Measurements from ENCODE around the gene GNL2. TPM values are rescaled to one million over a fixed set of nuclear protein-coding genes. Genes with fewer than 3 reads are reported as not detected.
A peak's percentile ranks its signal among the peaks of the same experiment; 100 is the strongest.
"Not testable (repeated sequence)": the region's sequence is repeated elsewhere in the genome, so short reads cannot be mapped to it uniquely, and the experiment has no call there.

Gene GNL2
- polyA plus RNA-seq, 10 donors = 45.9 to 60.8 (median 52.1) TPM

DNA sequence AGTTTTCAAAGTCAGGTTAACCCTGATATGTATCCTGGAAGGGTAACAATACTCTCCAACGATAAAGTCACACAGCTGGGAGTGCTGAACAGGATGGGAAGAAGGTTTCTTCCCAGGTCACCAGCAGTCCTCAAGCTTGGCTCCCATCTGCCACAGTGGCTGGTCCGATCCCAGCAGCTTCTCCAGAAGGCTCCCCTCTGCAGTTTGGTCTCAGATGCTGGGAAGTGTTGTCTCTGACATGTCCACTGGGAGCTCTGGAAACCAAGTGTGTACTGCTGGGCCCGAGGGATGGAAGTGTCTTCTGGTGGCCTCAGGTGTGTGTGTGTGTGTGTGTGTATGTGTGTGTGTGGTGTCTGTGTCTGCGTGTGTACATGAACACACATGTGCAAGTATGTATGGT, 16.4 kb upstream of the GNL2 start:
- DNase-seq = no peak

DNA sequence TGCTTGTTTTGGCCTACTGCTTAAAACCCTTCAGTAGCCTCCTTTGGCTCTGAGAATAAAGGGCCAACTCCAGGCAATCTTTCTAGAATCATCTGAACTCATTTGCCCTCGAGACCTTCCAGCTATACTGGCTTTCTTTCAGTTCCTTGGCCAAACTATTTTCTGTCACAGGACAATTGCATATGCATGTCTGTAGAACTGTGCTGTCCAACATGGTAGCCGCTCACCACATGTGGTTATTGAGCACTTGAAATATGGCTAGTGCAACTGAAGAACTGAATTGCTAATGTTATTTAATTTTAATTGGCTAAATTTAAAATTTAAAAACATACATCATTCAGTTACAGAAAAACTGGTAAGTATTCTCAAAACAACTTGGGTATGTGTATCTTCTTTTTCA, 14.3 kb upstream of the GNL2 start:
- DNase-seq = no peak

DNA sequence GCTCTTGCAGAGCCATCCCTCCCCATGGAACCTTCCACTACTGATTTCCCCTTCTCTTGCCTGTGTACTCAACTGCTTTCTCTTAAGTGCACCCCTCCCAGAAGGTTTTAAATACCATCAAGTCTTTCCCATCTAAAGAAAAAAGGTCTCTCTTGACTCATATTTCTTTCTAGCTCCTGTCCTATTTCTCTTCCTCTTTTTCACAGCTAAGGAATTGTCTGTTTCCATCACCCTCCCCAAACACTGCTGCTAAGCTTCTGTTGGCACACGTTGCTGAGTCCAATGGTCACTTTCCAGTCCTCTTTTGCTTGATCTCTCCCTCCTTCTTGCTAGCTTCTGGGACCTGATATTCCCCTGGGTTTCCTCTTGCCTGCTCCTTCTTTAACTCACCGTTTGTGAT, 13.3 kb upstream of the GNL2 start:
- DNase-seq = no peak

DNA sequence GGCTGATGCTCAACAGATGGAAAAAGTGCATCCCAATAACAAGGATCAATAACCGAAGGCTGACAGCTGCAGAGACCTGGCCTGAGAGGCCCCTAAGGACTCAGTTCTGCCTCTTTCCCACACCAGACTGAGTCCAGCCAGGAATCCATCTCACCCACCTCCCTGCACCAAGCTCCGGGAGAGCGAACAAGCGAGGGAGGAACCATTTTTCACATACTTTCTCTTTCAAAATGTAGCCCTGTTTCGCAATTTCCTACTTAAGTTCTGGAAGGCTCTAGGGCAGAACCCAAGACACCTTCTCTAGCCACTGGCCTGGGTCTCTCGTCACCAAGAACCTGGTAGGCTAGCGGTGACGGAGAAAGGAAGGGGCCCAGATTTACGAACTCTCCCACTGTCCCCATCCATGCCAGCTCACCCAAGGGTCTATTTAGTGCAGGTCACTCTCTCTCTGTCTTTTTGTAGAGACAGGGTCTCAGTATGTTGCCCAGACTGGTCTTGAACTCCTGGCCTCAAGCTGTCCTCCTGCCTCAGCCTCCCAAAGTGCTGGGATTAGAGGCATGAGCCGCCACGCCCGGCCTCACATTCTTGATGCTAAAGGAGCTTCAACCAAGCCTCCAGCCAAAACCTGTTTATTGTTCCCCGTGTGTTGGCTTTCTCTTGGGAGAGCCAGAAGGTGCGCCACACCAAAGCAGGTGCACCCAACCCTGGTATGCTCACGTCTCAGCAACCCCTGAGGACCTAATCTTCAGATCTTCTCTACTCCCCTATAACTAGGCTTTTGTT, 10.9 kb upstream of the GNL2 start:
- no peak for DNase-seq

DNA sequence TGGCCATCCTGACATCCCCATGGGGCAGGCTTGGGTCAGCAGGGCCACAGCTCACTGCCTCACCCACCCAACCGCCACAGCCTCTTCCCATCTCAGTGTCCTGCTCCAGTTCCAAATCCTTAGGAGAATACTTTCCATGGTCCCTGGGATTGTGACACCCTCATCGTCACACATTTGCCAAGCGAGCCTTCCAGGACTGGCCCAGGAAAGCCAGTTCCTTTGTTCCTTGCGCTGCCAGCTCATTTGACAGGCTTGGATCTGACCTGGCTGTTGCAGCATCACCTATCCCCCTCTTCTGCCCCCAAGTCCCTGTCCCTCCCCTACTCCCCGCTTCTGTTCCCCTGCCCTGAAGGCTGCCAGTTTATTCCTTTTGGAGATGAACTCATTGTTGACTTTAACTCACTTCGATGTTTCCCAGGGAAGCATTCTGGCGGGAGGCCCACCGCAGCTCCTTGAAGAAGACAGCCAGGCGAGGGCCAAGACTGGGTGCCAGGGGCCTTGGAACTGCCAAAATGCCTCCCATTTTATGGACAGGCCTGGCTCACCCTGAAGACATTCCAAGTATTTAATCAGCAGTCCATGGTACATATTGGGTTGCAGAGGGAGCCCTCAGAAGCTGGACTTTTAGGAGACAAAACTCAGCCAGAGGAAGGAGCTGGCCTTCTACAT, 10.2 kb upstream of the GNL2 start:
- DNase-seq = no peak

DNA sequence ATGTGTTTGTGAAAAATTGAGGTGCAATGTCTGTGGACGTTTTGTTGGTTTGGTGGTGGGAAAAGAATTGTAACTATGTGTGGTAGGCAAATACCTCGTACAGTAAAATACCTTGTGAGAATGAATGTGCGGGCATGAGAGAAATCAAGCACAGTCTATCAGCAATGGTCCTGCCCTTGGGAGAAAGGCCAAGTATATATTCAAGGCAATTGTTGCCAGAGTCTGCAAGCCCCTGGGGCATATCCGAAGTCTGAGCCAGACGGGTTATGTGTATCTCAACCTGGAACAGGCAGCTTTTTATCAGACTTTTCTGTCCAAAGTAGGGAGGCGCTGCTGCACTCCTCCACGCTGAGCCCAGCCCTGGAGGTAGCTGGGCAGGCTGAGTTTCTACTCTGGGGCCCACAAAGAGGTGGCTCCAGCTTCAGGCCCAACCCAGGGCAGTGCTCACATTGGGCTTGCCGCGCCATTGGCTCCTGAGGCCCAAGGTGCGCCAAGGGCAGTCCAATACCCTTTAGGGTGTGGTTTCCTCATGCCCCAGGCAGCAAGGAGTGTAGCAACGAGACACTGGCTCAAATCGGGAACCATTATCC, 9.4 kb upstream of the GNL2 start:
- no peak for DNase-seq

DNA sequence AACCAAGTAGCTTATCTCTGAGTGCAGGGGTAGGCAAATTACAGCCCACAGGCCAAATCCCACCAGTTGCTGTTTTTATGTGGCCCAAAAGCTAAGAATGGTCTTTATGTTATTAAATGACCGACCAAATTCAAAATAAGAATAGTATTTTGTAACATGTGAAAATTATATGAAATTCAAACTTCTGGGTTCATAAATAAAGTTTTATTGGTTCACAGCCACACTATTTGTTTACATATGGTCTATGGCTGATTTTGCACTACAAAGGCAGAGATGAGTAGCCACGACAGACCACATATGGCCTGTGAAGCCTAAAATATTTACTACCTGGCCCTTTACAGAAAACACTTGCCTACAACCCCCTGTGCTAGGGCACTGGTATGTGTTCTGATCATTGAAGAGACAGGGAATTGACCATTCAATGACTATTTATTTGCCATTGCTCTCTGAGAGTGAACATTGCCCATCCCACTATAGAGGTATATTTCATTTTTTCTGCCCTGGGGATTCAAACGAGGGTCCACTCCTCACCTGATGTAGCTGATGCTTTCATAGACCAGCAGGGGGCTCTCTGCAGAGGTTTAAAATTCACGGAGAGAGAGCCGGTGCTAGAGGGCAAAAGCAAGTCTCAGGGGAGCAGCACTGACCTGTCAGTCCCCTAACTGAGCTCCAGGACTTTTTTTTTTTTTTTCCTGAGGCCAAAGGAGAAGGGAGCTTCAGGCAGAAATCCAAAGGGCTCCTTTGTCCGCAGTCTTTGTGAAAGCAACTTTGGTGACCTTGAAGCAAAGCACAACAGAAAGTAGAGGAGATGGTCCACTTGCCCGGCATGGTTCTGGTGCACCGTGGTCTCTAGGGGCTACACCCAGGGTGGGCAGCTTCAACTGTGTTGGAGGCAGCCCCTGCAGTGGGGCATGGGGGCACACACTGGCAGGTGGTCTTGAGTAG, 7.3 kb upstream of the GNL2 start:
- DNase-seq = peak in 2 of 3 donors; percentile 10 to 20

DNA sequence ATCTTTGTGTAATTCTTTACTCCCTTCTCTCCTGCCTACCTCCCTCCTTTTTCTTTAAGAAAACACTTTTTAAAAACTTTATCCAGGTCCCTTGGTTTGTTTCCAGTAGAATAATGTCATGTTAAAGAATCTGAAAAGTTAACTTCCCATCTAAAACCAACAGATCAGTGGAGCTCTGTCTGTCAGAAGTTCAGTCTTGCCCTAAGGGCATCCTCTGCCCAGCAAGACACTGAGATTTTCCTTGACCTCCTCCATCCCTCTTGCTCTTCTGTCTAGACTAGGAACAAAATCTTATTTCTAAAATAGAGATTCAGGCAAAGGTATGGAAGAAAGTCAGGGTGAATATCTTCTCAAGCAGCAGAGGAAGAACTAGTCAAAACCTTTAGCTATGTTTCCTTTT, 5.7 kb upstream of the GNL2 start:
- no peak for DNase-seq

DNA sequence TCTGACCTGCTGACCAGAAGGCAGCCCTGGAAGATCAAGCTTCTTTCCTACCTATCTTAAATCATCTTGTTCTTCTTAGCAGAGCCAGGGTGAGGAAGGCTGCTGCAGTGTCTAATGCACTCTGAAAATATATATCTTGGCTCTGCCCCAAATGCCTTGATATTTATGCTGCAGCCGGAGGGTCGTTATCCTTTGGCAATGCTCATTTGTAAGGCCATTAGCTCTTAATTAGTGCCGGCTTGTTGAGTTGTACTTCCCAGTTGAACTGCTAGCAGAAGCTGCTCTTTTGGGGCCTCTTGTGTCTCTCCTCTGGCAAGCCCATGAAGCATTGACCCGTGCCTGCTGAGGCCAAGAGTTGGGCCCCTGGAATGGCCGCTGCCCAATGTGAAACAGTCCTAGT, 4.2 kb upstream of the GNL2 start:
- DNase-seq = no peak

DNA sequence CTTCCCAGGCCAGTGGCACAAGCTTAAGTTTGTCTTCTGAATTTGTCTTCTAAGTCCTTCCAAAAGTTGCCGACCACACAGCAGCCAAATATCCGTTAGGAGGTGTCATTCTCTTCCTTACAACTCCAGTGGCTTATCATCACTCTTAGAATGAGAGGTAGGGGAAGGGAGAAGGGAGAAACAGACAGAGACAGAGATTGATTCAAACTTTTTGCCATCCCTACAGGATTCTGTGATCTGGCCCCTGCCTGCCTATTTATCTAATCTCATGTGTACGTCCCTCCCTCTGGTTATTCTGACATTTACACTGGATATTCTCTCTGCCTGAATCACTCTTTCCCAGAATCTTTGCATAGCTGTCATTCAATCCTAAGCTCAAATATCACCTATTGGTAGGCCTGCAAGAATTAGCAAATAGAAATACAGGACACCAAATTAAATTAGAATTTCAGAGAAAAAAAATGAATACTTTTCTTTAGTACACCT, 488 bp upstream of the GNL2 start:
- no peak for DNase-seq

DNA sequence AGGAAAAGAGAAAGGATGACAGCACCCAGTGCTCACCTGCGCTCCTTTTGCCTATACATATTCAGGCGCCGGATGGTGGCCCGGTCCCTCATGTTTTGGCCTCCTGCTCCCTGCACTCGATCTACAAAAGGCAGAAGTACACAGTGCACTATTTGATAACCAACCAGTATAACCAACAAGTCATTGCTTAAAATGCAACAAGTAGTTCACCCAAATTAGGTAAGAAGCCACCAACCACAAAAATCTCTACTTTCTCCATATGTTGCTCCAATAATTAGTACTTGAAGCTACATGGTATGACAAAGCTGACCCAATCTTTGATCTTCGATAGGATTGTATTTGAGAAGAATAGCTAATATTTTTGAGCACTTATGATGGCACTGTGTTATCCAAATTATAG, 2.0 kb downstream of the GNL2 start:
- no peak for DNase-seq

DNA sequence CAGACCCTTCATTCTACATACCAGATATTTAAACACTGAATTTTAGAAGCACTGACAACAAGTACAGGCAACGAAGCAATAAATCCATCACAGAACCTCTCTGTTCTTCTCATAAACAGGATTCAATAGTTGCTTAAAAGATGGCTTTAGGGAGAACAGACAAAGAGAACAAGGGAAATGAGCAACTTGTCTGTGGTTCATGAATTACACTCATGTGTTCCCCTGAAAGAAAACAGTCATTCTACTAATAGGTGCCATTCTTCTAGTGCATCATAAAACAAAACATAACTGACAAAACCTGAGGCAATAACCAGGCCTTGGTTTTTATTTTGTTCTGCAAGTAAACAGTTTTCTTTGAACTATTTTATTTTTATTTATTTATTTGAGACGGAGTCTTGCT, 6.8 kb downstream of the GNL2 start:
- no peak for DNase-seq

DNA sequence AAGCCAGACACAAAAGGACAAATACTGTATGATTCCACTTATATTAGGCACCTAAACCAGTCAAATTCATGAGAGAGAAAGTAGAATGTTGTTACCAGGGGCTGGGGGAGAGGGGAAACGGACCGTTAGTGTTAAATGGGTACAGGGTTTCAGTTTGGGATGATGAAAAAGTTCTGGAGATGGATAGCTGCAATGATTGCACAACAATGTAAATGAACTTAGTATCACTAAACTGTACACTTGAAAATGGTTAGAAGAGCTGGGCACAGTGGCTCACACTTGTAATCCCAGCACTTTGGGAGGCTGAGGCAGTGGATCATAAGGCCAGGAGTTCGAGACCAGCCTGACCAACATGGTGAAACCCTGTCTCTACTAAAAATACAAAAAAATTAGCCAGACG, 11.2 kb downstream of the GNL2 start:
- DNase-seq = not testable (repeated sequence)

DNA sequence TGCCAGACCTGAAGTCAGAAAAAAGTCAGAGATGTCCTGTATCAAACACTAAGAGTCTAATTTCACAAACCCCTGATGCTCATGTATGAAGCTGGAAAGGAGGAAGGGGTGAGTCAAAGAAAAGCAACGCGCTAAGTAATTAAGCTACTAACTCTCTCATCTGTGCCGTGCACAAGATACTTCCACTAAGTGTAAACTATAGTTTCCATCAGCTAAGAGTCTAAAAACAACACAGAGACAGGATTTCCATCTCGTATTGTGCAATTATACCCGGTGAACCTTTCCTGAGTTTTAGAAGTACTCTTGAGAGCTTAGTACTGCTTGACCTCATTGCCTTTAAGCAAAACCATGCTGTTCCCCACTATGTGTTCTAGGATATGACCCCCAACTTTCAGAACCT, 20.0 kb downstream of the GNL2 start:
- DNase-seq = no peak

DNA sequence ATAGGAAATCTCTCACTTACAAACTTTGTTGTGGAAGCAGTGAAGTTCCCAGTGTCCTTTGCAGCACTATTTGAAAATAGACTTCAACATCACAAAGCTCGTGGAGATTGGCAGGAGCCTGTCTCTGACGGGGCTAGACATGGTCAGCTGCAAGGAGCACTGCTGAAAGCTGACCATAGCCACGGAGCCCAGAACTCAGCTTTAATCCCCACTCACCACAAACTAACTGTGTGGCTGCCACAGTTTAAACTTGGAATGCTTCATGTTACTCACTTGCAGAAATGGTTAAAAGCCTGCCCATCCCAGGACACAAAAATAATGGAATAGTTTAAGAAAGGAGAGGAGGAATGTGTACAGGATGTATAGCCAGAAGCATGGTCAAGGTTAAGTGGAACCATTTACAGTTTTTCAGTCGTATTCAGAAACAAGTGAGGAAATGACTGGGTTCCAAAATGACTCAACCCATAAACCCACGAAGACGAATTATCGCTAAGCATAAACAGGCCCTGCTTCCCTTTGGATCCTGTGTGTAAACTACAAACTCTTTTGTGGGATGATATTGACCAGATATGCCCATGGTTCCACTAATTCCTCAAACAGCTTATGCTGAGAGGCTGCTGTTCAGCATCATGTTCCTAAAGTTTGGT, 20.8 kb downstream of the GNL2 start:
- peak in 1 of 3 donors; percentile 55 for DNase-seq

DNA sequence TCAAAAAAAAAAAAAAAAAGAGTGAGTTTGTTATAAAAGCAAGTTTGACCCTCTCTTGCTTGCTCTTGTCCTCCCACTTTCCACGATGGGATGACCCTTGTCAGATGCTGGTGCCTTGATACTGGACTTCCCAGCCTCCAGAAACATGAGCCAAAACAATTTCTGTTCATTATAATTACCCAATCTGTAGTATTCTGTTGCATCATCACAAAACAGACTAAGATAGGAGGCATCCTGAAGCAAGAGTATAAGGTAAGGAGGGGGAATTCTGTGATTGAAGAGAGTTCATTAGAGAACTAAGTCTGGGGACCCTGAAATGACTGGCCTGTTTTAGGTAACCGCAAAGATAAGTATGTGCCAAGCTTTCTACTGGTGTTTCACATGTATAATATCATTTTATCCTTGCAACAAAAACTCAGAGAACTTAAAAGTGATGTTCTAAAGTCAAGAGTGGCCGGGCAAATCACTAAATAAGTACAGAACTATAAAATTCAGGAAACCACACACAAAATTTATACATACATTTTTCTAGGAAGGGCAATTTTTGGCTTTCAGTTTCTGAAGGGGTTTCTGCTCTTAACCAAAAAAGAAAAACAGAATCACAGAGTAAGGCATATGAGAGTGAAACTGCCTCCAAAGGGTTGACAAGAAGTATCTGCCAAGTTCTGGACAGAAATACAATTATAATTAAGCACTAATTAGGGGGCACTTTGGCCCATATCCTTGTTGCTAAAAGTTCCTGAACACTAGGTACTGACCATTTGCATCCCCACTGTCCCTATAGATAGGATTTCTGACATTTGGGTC, 25.0 kb downstream of the GNL2 start:
- no peak for DNase-seq

DNA sequence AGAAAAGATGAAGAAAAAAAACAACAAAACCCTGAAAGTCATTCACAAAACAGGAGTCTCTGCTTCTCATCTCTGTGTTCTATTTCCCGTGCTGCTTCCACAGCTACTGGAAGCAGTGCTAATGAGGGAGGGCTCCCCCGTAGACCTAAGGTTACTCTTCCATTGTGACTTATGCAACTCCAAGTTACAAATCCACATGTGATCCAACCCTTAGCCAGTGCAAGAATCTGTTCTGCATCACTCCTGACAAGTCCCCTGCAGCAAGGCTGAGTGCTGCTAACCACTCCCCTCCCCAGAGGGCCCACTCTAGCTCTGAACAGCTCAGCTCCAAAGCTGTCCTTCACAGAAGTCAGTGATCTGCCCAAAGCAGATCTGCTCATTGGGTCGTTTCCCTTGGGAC, 28.7 kb downstream of the GNL2 start:
- no peak for DNase-seq

DNA sequence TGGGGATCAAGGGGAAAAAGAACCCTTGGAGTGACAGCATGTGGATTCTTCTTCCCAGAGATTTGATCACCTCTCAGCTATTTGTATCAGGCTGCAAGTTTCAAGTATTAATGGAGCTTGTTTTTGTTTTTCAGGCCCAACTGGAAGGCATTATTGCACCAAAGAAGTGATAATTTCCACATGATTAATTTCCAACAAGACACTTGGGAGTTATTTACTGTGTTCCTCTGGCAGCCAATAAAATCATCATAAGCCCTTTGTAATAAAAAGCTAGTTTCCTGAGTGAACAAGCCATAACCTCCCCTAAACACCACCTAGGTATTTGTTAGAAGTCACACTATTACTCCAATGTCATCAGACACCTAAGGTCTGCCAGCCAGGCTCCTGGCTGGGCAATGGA, 30.8 kb downstream of the GNL2 start:
- no peak for DNase-seq

DNA sequence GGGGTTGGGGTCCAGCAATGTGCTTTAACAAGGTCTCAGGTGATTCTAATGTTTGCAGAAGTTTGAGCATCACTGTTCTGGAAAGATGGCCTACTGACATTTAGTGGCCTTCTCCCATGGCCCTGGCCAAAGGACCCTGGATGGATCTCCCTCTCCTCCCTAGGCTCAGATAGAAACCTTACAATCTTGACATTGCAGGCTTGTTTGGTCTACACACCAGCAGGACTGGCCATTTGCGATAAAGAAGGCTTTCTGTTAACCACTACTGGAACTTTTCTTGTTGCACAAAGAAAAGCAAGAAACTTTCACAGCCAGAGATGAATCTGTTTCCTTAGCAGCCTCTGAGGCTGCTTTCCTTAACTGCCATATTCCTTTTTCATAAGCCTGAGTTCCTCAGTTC, 32.8 kb downstream of the GNL2 start:
- DNase-seq = no peak
